Measurements from ENCODE around the gene UBXN7.
"Not testable (repeated sequence)": the region's sequence is repeated elsewhere in the genome, so short reads cannot be mapped to it uniquely, and the experiment has no call there.

UBXN7 gene

GRCh38 chr3:196355668-196356067, 76.6 kb downstream of the UBXN7 start:
- DNase-seq (ENCODE audit: low read depth) = no peak

- DNase-seq (ENCODE audit: low read depth) = no peak
Measured at GRCh38 chr3:196354132-196354531, 78.1 kb downstream of the UBXN7 start.

- DNase-seq (ENCODE audit: low read depth) = no peak
Measured at GRCh38 chr3:196351541-196351940, 80.7 kb downstream of the UBXN7 start.

GRCh38 chr3:196350067-196350466, 82.2 kb downstream of the UBXN7 start:
- DNase-seq (ENCODE audit: low read depth) = no peak

- DNase-seq (ENCODE audit: low read depth) = no peak
Measured at GRCh38 chr3:196348698-196349097, 83.5 kb downstream of the UBXN7 start.

- DNase-seq (ENCODE audit: low read depth) = no peak
Measured at GRCh38 chr3:196344663-196345062, 87.6 kb downstream of the UBXN7 start.

- DNase-seq (ENCODE audit: low read depth) = not testable (repeated sequence)
Measured at GRCh38 chr3:196343917-196344316, 88.3 kb downstream of the UBXN7 start.

GRCh38 chr3:196341137-196341536, 91.1 kb downstream of the UBXN7 start:
- DNase-seq (ENCODE audit: low read depth) = no peak

- no peak for DNase-seq (ENCODE audit: low read depth)
Measured at GRCh38 chr3:196340466-196340865, 91.8 kb downstream of the UBXN7 start.

- no peak for DNase-seq (ENCODE audit: low read depth)
Measured at GRCh38 chr3:196339493-196340254, 92.6 kb downstream of the UBXN7 start.

- DNase-seq (ENCODE audit: low read depth) = no peak
Measured at GRCh38 chr3:196339044-196339443, 93.2 kb downstream of the UBXN7 start.

- DNase-seq (ENCODE audit: low read depth) = no peak
Measured at GRCh38 chr3:196336319-196337145, 95.7 kb downstream of the UBXN7 start.

GRCh38 chr3:196335503-196335948, 96.7 kb downstream of the UBXN7 start:
- no peak for DNase-seq (ENCODE audit: low read depth)

GRCh38 chr3:196334982-196335381, 97.2 kb downstream of the UBXN7 start:
- DNase-seq (ENCODE audit: low read depth) = no peak

- no peak for DNase-seq (ENCODE audit: low read depth)
Measured at GRCh38 chr3:196332168-196332567, 100.1 kb downstream of the UBXN7 start.

GRCh38 chr3:196327405-196327804, 104.8 kb downstream of the UBXN7 start:
- no peak for DNase-seq (ENCODE audit: low read depth)

GRCh38 chr3:196326936-196327335, 105.3 kb downstream of the UBXN7 start:
- no peak for DNase-seq (ENCODE audit: low read depth)

- DNase-seq (ENCODE audit: low read depth) = no peak
Measured at GRCh38 chr3:196323691-196324090, 108.5 kb downstream of the UBXN7 start.

GRCh38 chr3:196323016-196323415, 109.2 kb downstream of the UBXN7 start:
- DNase-seq (ENCODE audit: low read depth) = no peak

- DNase-seq (ENCODE audit: low read depth) = no peak
Measured at GRCh38 chr3:196321162-196321561, 111.1 kb downstream of the UBXN7 start.

- no peak for DNase-seq (ENCODE audit: low read depth)
Measured at GRCh38 chr3:196320137-196320536, 112.1 kb downstream of the UBXN7 start.

- DNase-seq (ENCODE audit: low read depth) = peak; percentile 64
Measured at GRCh38 chr3:196317687-196318467, 114.3 kb downstream of the UBXN7 start, which contains the start of gene DYNLT2B. DYNLT2B (minus strand) TSS chr3:196318240; CDS start chr3:196318152, 88 bp downstream.
